Neural cell (in vitro differentiated cells): Measurements from ENCODE around the gene DCLK1. TPM values are rescaled to one million over a fixed set of nuclear protein-coding genes. Genes with fewer than 3 reads are reported as not detected.

ENCODE experiments used
- H2AFZ ChIP-seq: fragments of 200-600, 300-800 bp; sonication (generic), shearing (Covaris generic); 2 replicates; pipeline ENCODE4 v1.6.0; 2014; ENCODE audit warnings: low read depth, mild to moderate bottlenecking, antibody characterized with exemption, low read length, moderate library complexity
- H3F3A ChIP-seq: fragments of 200-600 bp; shearing (Covaris generic); 2 replicates; pipeline ENCODE4 v1.6.1; 2016; ENCODE audit warnings: mild to moderate bottlenecking, moderate library complexity, mixed read lengths, antibody characterized with exemption, low read length; ENCODE audit not compliant: insufficient read depth, poor library complexity, severe bottlenecking
- H3K27ac ChIP-seq: fragments of 200-600, 300-800 bp; sonication (generic), shearing (Covaris generic); 2 replicates; pipeline ENCODE4 v1.5.1; 2014; ENCODE audit warnings: mild to moderate bottlenecking, low read length, moderate library complexity
- H3K27me3 ChIP-seq: fragments of 300-800, 200-600 bp; sonication (generic), shearing (Covaris generic); 2 replicates; pipeline ENCODE4 v1.6.0; 2014; ENCODE audit warnings: mild to moderate bottlenecking, low read depth, low read length, moderate library complexity; ENCODE audit not compliant: insufficient read depth
- H3K36me3 ChIP-seq: fragments of 300-800, 200-600 bp; sonication (generic), shearing (Covaris generic); 2 replicates; pipeline ENCODE4 v1.5.1; 2014; ENCODE audit warnings: mild to moderate bottlenecking, antibody characterized with exemption, low read length, moderate library complexity; ENCODE audit not compliant: insufficient read depth
- H3K4me2 ChIP-seq: fragments of 300-800, 200-600 bp; sonication (generic), shearing (Covaris generic); 2 replicates; pipeline ENCODE4 v1.6.0; 2014; ENCODE audit warnings: mild to moderate bottlenecking, low read length
- H3K4me3 ChIP-seq: fragments of 300-800, 200-600 bp; sonication (generic), shearing (Covaris generic); 2 replicates; pipeline ENCODE4 v1.5.1; 2014; ENCODE audit warnings: mild to moderate bottlenecking, low read length, moderate library complexity
- H3K79me2 ChIP-seq: fragments of 200-600 bp; shearing (Covaris generic); replicated peaks from 2 replicates; pipeline ENCODE4 v1.6.0; 2014; ENCODE audit warnings: mild to moderate bottlenecking, low read length, moderate library complexity; ENCODE audit not compliant: insufficient read depth
- H3K9ac ChIP-seq: fragments of 300-800, 200-600 bp; sonication (generic), shearing (Covaris generic); 2 replicates; pipeline ENCODE4 v1.6.1; 2016; ENCODE audit warnings: mild to moderate bottlenecking, low read length, mixed read lengths
- H3K9me2 ChIP-seq: fragments of 200-600 bp; shearing (Covaris generic); 2 replicates; pipeline ENCODE4 v1.6.1; 2016; ENCODE audit warnings: mild to moderate bottlenecking, low read length, mixed read lengths; ENCODE audit not compliant: insufficient read depth
- H3K9me3 ChIP-seq: fragments of 200-600, 300-800 bp; sonication (generic), shearing (Covaris generic); 2 replicates; pipeline ENCODE4 v1.6.1; 2016; ENCODE audit warnings: mild to moderate bottlenecking, mixed run types, low read length, moderate library complexity, mixed read lengths
- H4K20me1 ChIP-seq: fragments of 200-600 bp; shearing (Covaris generic); 2 replicates; pipeline ENCODE4 v1.6.1; 2016; ENCODE audit warnings: mild to moderate bottlenecking, mixed run types; ENCODE audit not compliant: insufficient read depth
- CTCF ChIP-seq: fragments of 450-650 bp; IDR thresholded peaks from 2 replicates; pipeline ENCODE4 v1.5.1; 2014; ENCODE audit warnings: antibody characterized with exemption, mild to moderate bottlenecking, moderate library complexity; ENCODE audit not compliant: poor library complexity, severe bottlenecking
- EP300 ChIP-seq: fragments of 450-650 bp; conservative IDR thresholded peaks from 2 replicates; pipeline ENCODE4 v1.6.1; 2014; ENCODE audit warnings: antibody characterized with exemption, mild to moderate bottlenecking, moderate library complexity; ENCODE audit not compliant: poor library complexity, severe bottlenecking
- EZH2 ChIP-seq: fragments of 200-600, 300-800 bp; shearing (Covaris generic), sonication (generic); IDR thresholded peaks from 2 replicates; pipeline ENCODE4 v1.6.1; 2014; ENCODE audit warnings: antibody characterized with exemption, low read length, borderline replicate concordance, mild to moderate bottlenecking; ENCODE audit not compliant: insufficient read depth, poor library complexity, severe bottlenecking
- MXI1 ChIP-seq: fragments of 450-650 bp; conservative IDR thresholded peaks from 2 replicates; pipeline ENCODE4 v1.6.1; 2014; ENCODE audit warnings: antibody characterized with exemption, mild to moderate bottlenecking; ENCODE audit not compliant: poor library complexity, severe bottlenecking
- POLR2AphosphoS5 ChIP-seq: IDR thresholded peaks from 2 replicates; pipeline ENCODE4 v1.6.1; 2012
- RAD21 ChIP-seq: fragments of 450-650 bp; conservative IDR thresholded peaks from 2 replicates; pipeline ENCODE4 v1.6.1; 2014; ENCODE audit warnings: antibody characterized with exemption, mild to moderate bottlenecking, moderate library complexity
- REST ChIP-seq: IDR thresholded peaks from 2 replicates; pipeline ENCODE4 v1.6.1; 2012; ENCODE audit warnings: borderline replicate concordance
- SMC3 ChIP-seq: fragments of 450-650 bp; conservative IDR thresholded peaks from 2 replicates; pipeline ENCODE4 v1.6.1; 2014; ENCODE audit warnings: antibody characterized with exemption, mild to moderate bottlenecking, moderate library complexity; ENCODE audit not compliant: poor library complexity
- TAF1 ChIP-seq: IDR thresholded peaks from 2 replicates; pipeline ENCODE4 v1.6.1; 2012; ENCODE audit warnings: low read depth
- polyA plus RNA-seq: library from polyadenylated mRNA; depleted of rRNA; stranded (reverse); fragments of >200 nt; gene quantifications from 2 replicates; pipeline ENCODE4 v1.2.3, GENCODE V29; 2014

DCLK1 gene
- polyA plus RNA-seq, 1 donor from 2014 or later: 124 TPM

GRCh38 chr13:35797244-35797643 is 333.9 kb downstream of the DCLK1 start:
- H3K27me3 ChIP-seq: no peaks in the 10 kb centered on the region
- H2AFZ ChIP-seq: no peak overlapping the region
- no peak overlapping the region for H3K27ac ChIP-seq
- no peaks in the 10 kb centered on the region for H3K9me2 ChIP-seq
- H3K9me3 ChIP-seq: no peaks in the 10 kb centered on the region
- H3K4me2 ChIP-seq: no peak overlapping the region
- H3K79me2 ChIP-seq: no peaks in the 10 kb centered on the region
- H4K20me1 ChIP-seq: no peaks in the 10 kb centered on the region
- H3K4me3 ChIP-seq: no peak overlapping the region
- H3K36me3 ChIP-seq: peaks cover 7% of the 10 kb centered on the region
- H3K9ac ChIP-seq: no peak overlapping the region
- H3F3A ChIP-seq: no peaks in the 10 kb centered on the region
- TF ChIP-seq EP300 (no peak), REST (no peak), TAF1 (no peak), POLR2AphosphoS5 (no peak), CTCF (no peak), SMC3 (no peak), EZH2 (no peak), RAD21 (no peak), MXI1 (no peak)

- Histone ChIP-seq H3K9me3 (no peaks in the 10 kb centered on the region), H3K9ac (no peak overlapping the region), H2AFZ (no peak overlapping the region), H4K20me1 (no peaks in the 10 kb centered on the region), H3F3A (no peaks in the 10 kb centered on the region), H3K27ac (no peak overlapping the region), H3K4me2 (no peak overlapping the region), H3K27me3 (no peaks in the 10 kb centered on the region), H3K36me3 (peaks cover 9% of the 10 kb centered on the region), H3K79me2 (no peaks in the 10 kb centered on the region), H3K9me2 (no peaks in the 10 kb centered on the region), H3K4me3 (no peak overlapping the region)
- TF ChIP-seq EZH2 (no peak), RAD21 (no peak), TAF1 (no peak), POLR2AphosphoS5 (no peak), MXI1 (no peak), REST (no peak), EP300 (no peak), SMC3 (no peak), CTCF (no peak)
Observed at GRCh38 chr13:35796623-35797022, 334.6 kb downstream of the DCLK1 start.
